ENCODE data around the gene PHF21A.

The PHF21A gene

GRCh38 chr11:45917623-45918330 lies 203.5 kb downstream of the PHF21A start, which contains the start of gene PEX16:
Gene PEX16, minus strand, starts transcription at chr11:45917877. Its CDS starts 66 bp downstream, at chr11:45917811.
- no peaks in the 10 kb centered on the region for H3K27me3 ChIP-seq (ENCODE audit: low read depth, low read length)
- peak within 1 kb of the TSS; percentile 86 for H3K9ac ChIP-seq (ENCODE audit: low read length)
- H2AFZ ChIP-seq (ENCODE audit: low read depth, low read length): peak within 1 kb of the TSS; percentile 70
- H3K4me1 ChIP-seq (ENCODE audit: low read length): peaks cover 8% of the 10 kb centered on the region; the same call in 1 of the 2 replicates
- TF ChIP-seq EZH2phosphoT487 (IDR thresholded peaks at IDR 0.05; ENCODE audit: low read depth) (no peak), CTCF (IDR thresholded peaks at IDR 0.05; ENCODE audit: low read depth, low read length) (no peak)
- no peaks in the 10 kb centered on the region for H3K9me3 ChIP-seq (ENCODE audit: insufficient read depth, low read length)
- H3K4me3 ChIP-seq (ENCODE audit: low read length): peak within 1 kb of the TSS; percentile 95
- no peaks in the 10 kb centered on the region for H4K20me1 ChIP-seq (ENCODE audit: insufficient read depth, low read length)
- H3K27ac ChIP-seq (ENCODE audit: low read length): peak within 1 kb of the TSS; percentile 81
- H3K79me2 ChIP-seq (ENCODE audit: low read length): peaks cover 18% of the 10 kb centered on the region
- H3K4me2 ChIP-seq (ENCODE audit: low read length): peak within 1 kb of the TSS; percentile 87
- H3K36me3 ChIP-seq (replicated peaks; ENCODE audit: low read depth, low read length): peaks cover 11% of the 10 kb centered on the region

GRCh38 chr11:45917286-45917622 lies 204.0 kb downstream of the PHF21A start:
- Histone ChIP-seq H3K4me2 (ENCODE audit: low read length) (peak overlapping the region; percentile 87), H3K27me3 (ENCODE audit: low read depth, low read length) (no peaks in the 10 kb centered on the region), H3K9ac (ENCODE audit: low read length) (peak overlapping the region; percentile 86), H3K79me2 (ENCODE audit: low read length) (peaks cover 18% of the 10 kb centered on the region), H3K4me1 (ENCODE audit: low read length) (peaks cover 8% of the 10 kb centered on the region; the same call in 1 of the 2 replicates), H4K20me1 (ENCODE audit: insufficient read depth, low read length) (no peaks in the 10 kb centered on the region), H3K9me3 (ENCODE audit: insufficient read depth, low read length) (no peaks in the 10 kb centered on the region), H3K4me3 (ENCODE audit: low read length) (peak overlapping the region; percentile 95), H3K27ac (ENCODE audit: low read length) (peak overlapping the region; percentile 81), H2AFZ (ENCODE audit: low read depth, low read length) (peak overlapping the region; percentile 8; the same call in 1 of the 2 replicates), H3K36me3 (replicated peaks; ENCODE audit: low read depth, low read length) (peaks cover 11% of the 10 kb centered on the region)
- TF ChIP-seq EZH2phosphoT487 (IDR thresholded peaks at IDR 0.05; ENCODE audit: low read depth) (no peak), CTCF (IDR thresholded peaks at IDR 0.05; ENCODE audit: low read depth, low read length) (no peak)

- Histone ChIP-seq H3K4me1 (ENCODE audit: low read length) (peaks cover 8% of the 10 kb centered on the region; the same call in 1 of the 2 replicates), H3K27me3 (ENCODE audit: low read depth, low read length) (no peaks in the 10 kb centered on the region), H3K9me3 (ENCODE audit: insufficient read depth, low read length) (no peaks in the 10 kb centered on the region), H2AFZ (ENCODE audit: low read depth, low read length) (no peak overlapping the region), H3K4me2 (ENCODE audit: low read length) (no peak overlapping the region), H3K27ac (ENCODE audit: low read length) (no peak overlapping the region), H3K36me3 (replicated peaks; ENCODE audit: low read depth, low read length) (peaks cover 11% of the 10 kb centered on the region), H4K20me1 (ENCODE audit: insufficient read depth, low read length) (no peaks in the 10 kb centered on the region), H3K79me2 (ENCODE audit: low read length) (peaks cover 18% of the 10 kb centered on the region), H3K9ac (ENCODE audit: low read length) (no peak overlapping the region), H3K4me3 (ENCODE audit: low read length) (no peak overlapping the region)
- TF ChIP-seq EZH2phosphoT487 (IDR thresholded peaks at IDR 0.05; ENCODE audit: low read depth): no peak
- no peak for TF ChIP-seq CTCF (IDR thresholded peaks at IDR 0.05; ENCODE audit: low read depth, low read length)
These were observed 205.8 kb downstream of the PHF21A start for GRCh38 chr11:45915446-45915845.

- Histone ChIP-seq H3K9ac (ENCODE audit: low read length) (no peak overlapping the region), H3K27ac (ENCODE audit: low read length) (no peak overlapping the region), H3K4me3 (ENCODE audit: low read length) (no peak overlapping the region), H4K20me1 (ENCODE audit: insufficient read depth, low read length) (no peaks in the 10 kb centered on the region), H3K4me1 (ENCODE audit: low read length) (peaks cover 7% of the 10 kb centered on the region; the same call in 1 of the 2 replicates), H3K27me3 (ENCODE audit: low read depth, low read length) (no peaks in the 10 kb centered on the region), H3K36me3 (replicated peaks; ENCODE audit: low read depth, low read length) (peaks cover 11% of the 10 kb centered on the region), H2AFZ (ENCODE audit: low read depth, low read length) (no peak overlapping the region), H3K4me2 (ENCODE audit: low read length) (no peak overlapping the region), H3K79me2 (ENCODE audit: low read length) (peaks cover 18% of the 10 kb centered on the region), H3K9me3 (ENCODE audit: insufficient read depth, low read length) (no peaks in the 10 kb centered on the region)
- TF ChIP-seq EZH2phosphoT487 (IDR thresholded peaks at IDR 0.05; ENCODE audit: low read depth) (no peak), CTCF (IDR thresholded peaks at IDR 0.05; ENCODE audit: low read depth, low read length) (no peak)
These were observed 207.2 kb downstream of the PHF21A start for GRCh38 chr11:45913942-45914635.

All from OCI-LY3 (cell line).